ENCODE measurements around the gene SAMD15.
"Not testable (repeated sequence)": the region's sequence is repeated elsewhere in the genome, so short reads cannot be mapped to it uniquely, and the experiment has no call there.

The SAMD15 gene

DNA sequence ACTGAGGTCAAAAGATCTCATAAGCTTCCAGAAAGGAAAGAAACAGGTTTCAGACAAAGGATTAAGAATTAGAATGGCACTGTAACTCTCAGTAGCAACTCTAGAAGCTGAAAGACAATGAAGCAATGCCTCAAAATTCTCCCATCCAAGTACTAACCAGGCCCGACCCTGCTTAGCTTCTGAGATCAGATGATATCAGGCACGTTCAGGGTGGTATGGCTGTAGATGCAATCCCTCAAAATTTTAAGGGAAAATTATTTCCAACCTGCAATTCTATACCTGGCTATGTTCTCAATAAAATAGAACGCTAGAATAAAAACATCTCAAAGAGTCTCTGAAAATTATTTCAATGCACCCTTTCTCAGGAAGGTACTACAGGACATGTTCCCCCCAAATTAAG, 26.6 kb downstream of the SAMD15 start:
- Histone ChIP-seq H3K36me3 (no peaks in the 10 kb centered on the region), H3K9me3 (no peaks in the 10 kb centered on the region), H3K27me3 (no peaks in the 10 kb centered on the region), H3K4me3 (no peak overlapping the region), H3K4me1 (no peaks in the 10 kb centered on the region), H3K27ac (no peak overlapping the region)
- TF ChIP-seq, protein P1, sequence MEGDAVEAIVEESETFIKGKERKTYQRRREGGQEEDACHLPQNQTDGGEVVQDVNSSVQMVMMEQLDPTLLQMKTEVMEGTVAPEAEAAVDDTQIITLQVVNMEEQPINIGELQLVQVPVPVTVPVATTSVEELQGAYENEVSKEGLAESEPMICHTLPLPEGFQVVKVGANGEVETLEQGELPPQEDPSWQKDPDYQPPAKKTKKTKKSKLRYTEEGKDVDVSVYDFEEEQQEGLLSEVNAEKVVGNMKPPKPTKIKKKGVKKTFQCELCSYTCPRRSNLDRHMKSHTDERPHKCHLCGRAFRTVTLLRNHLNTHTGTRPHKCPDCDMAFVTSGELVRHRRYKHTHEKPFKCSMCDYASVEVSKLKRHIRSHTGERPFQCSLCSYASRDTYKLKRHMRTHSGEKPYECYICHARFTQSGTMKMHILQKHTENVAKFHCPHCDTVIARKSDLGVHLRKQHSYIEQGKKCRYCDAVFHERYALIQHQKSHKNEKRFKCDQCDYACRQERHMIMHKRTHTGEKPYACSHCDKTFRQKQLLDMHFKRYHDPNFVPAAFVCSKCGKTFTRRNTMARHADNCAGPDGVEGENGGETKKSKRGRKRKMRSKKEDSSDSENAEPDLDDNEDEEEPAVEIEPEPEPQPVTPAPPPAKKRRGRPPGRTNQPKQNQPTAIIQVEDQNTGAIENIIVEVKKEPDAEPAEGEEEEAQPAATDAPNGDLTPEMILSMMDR (IDR thresholded peaks at IDR 0.05): no peak
- DNase-seq: no peak
- intact Hi-C loops (cut with DNase I; ENCODE audit: low total_unique reads): no loop called here

DNA sequence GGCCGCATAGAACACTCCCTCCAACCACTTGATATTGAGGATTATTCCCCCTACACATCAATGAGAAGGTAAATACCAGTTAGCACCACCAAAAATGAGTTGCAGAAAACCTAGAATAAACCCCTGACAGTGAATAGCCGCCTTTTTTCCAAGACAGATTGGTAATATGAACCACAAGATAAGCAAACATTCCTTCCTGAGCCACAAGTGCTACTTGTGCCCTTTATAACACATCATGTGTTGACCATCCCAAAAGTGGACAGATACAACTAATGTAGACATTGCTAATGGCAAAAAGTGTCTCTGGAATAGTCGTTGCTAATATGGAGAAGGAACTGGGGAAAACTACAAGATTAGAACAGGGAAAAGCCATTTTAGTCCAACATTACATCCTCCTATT, 28.9 kb downstream of the SAMD15 start:
- no peak overlapping the region for H3K27ac ChIP-seq
- H3K4me1 ChIP-seq: no peaks in the 10 kb centered on the region
- H3K27me3 ChIP-seq: no peaks in the 10 kb centered on the region
- no peaks in the 10 kb centered on the region for H3K9me3 ChIP-seq
- intact Hi-C loops (cut with DNase I; ENCODE audit: low total_unique reads): no loop called here
- TF ChIP-seq, protein P1 (IDR thresholded peaks at IDR 0.05): no peak
- no peak for DNase-seq
- H3K36me3 ChIP-seq: no peaks in the 10 kb centered on the region
- H3K4me3 ChIP-seq: no peak overlapping the region

DNA sequence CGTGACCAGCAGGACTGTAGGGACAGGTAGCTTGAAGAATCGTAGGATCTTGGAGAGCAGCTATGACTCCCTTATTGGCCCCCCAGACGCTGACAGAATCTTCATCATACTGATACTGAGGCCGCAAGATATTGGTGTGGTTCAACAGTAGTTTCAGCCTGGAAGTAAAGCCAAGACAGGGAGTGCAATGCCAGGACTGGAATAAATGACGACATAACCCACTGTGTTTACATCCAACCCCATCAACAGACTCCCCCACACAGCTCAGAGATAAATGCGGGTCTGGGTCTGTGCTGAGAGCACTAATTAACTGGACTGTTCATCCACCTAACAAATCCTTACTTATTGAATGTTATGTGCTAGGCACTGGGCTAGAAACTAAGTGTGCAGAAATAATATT, 29.5 kb downstream of the SAMD15 start:
- no peaks in the 10 kb centered on the region for H3K9me3 ChIP-seq
- intact Hi-C loops (cut with DNase I; ENCODE audit: low total_unique reads): no loop called here
- H3K27ac ChIP-seq: no peak overlapping the region
- TF ChIP-seq, protein P1 (IDR thresholded peaks at IDR 0.05): no peak
- no peak overlapping the region for H3K4me3 ChIP-seq
- H3K27me3 ChIP-seq: no peaks in the 10 kb centered on the region
- H3K4me1 ChIP-seq: no peaks in the 10 kb centered on the region
- H3K36me3 ChIP-seq: no peaks in the 10 kb centered on the region
- DNase-seq: no peak

- no peaks in the 10 kb centered on the region for H3K9me3 ChIP-seq
- TF ChIP-seq, protein P1 (IDR thresholded peaks at IDR 0.05): no peak
- H3K27me3 ChIP-seq: no peaks in the 10 kb centered on the region
- intact Hi-C loops (cut with DNase I; ENCODE audit: low total_unique reads): no loop called here
- no peaks in the 10 kb centered on the region for H3K4me1 ChIP-seq
- no peak for DNase-seq
- no peaks in the 10 kb centered on the region for H3K36me3 ChIP-seq
- no peak overlapping the region for H3K4me3 ChIP-seq
- H3K27ac ChIP-seq: no peak overlapping the region
Observed at GRCh38 chr14:77407158-77407557, 30.0 kb downstream of the SAMD15 start.

DNA sequence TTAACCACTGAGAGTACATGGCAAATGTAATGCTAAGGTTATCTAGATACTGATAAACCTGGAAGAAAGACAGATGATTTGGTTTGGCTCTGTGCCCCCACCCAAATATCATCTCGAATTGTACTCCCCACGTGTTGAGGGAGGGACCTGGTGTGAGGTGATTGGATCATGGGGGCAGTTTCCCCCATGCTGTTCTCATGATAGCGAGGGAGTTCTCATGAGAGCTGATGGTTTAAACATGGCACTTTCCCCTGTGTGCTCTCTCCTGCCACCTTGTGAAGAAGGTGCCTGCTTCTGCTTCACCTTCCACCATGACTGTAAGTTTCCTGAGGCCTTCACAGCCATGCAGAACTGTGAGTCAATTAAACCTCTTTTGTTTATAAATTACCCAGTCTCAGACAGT, 32.0 kb downstream of the SAMD15 start:
- H3K9me3 ChIP-seq: no peaks in the 10 kb centered on the region
- TF ChIP-seq, protein P1 (IDR thresholded peaks at IDR 0.05): no peak
- no peak for DNase-seq
- intact Hi-C loops (cut with DNase I; ENCODE audit: low total_unique reads): no loop called here
- H3K27me3 ChIP-seq: no peaks in the 10 kb centered on the region
- H3K27ac ChIP-seq: no peak overlapping the region
- no peaks in the 10 kb centered on the region for H3K4me1 ChIP-seq
- no peak overlapping the region for H3K4me3 ChIP-seq
- no peaks in the 10 kb centered on the region for H3K36me3 ChIP-seq

GRCh38 chr14:77415403-77416030, 38.3 kb downstream of the SAMD15 start:
- H3K36me3 ChIP-seq; H3K27ac ChIP-seq; DNase-seq; intact Hi-C loops (cut with DNase I; ENCODE audit: low total_unique reads); H3K4me1 ChIP-seq; H3K4me3 ChIP-seq; H3K27me3 ChIP-seq: not testable (repeated sequence)
- H3K9me3 ChIP-seq: peaks cover 0 to 11% (median 8%) of the 10 kb centered on the region in 3 donors

DNA sequence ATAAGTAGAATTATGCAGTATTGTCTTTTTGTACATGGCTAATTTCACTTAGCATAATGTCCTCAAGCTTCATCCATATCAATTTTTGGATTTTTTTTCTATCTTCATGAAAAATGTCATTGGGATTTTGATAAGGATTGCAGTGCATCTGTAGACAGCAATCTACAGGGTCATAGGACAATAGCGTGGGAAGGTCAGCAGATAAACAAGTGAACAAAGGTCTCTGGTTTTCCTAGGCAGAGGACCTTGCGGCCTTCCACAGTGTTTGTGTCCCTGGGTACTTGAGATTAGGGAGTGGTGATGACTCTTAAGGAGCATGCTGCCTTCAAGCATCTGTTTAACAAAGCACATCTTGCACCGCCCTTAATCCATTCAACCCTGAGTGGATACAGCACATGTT, 38.9 kb downstream of the SAMD15 start:
- H3K36me3 ChIP-seq; intact Hi-C loops (cut with DNase I; ENCODE audit: low total_unique reads); H3K27ac ChIP-seq; H3K27me3 ChIP-seq; H3K4me3 ChIP-seq; H3K4me1 ChIP-seq; DNase-seq: not testable (repeated sequence)
- peaks cover 0 to 15% (median 14%) of the 10 kb centered on the region in 3 donors for H3K9me3 ChIP-seq
